Measurements from ENCODE around the gene DENND11. TPM values are rescaled to one million over a fixed set of nuclear protein-coding genes. Genes with fewer than 3 reads are reported as not detected.

DENND11 gene
- total and polyA plus RNA-seq, 10 donors: 7.6 to 68.4 (median 48.8) TPM

- WGBS, 5 donors: 67 to 81% (median 76%) methylated on average over 10 of the region's 10 CpGs
- H3K4me1 ChIP-seq: peaks cover 24 to 87% (median 58%) of the 10 kb centered on the region in 6 donors
- peak overlapping the region in 1 of 8 donors; percentile 44 for H3K27ac ChIP-seq
Measured at GRCh38 chr7:141697211-141697871, 4.6 kb downstream of the DENND11 start.

GRCh38 chr7:141696348-141696747 is 5.6 kb downstream of the DENND11 start:
- TF ChIP-seq POLR2A (IDR thresholded peaks at IDR 0.05) (no peak), POLR2AphosphoS5 (IDR thresholded peaks at IDR 0.05) (no peak)
- TF ChIP-seq, protein P1, sequence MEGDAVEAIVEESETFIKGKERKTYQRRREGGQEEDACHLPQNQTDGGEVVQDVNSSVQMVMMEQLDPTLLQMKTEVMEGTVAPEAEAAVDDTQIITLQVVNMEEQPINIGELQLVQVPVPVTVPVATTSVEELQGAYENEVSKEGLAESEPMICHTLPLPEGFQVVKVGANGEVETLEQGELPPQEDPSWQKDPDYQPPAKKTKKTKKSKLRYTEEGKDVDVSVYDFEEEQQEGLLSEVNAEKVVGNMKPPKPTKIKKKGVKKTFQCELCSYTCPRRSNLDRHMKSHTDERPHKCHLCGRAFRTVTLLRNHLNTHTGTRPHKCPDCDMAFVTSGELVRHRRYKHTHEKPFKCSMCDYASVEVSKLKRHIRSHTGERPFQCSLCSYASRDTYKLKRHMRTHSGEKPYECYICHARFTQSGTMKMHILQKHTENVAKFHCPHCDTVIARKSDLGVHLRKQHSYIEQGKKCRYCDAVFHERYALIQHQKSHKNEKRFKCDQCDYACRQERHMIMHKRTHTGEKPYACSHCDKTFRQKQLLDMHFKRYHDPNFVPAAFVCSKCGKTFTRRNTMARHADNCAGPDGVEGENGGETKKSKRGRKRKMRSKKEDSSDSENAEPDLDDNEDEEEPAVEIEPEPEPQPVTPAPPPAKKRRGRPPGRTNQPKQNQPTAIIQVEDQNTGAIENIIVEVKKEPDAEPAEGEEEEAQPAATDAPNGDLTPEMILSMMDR (IDR thresholded peaks at IDR 0.05 in 8 of 11, conservative IDR thresholded peaks at IDR 0.05 in 3 of 11): no peak
- intact Hi-C loops (cut with DNase I; ENCODE audit: low total_unique reads): no loop called here
- Histone ChIP-seq H3K4me1 (peaks cover 24 to 85% (median 56%) of the 10 kb centered on the region in 6 donors), H3K4me3 (no peak overlapping the region), H3K9me3 (no peaks in the 10 kb centered on the region), H3K27me3 (replicated peaks in 1 of 7) (no peaks in the 10 kb centered on the region), H3K36me3 (peaks cover 0 to 3% (median 0%) of the 10 kb centered on the region in 6 donors), H3K27ac (peak overlapping the region in 2 of 8 donors; percentile 20 to 44)
- no peak for DNase-seq
- 14 to 41% (median 20%) methylated on average over 2 of the region's 2 CpGs for WGBS, 5 donors

More at GRCh38 chr7:141697211-141697871, 4.6 kb downstream of the DENND11 start:
- no peaks in the 10 kb centered on the region for H3K9me3 ChIP-seq
- no peak overlapping the region for H3K4me3 ChIP-seq
- DNase-seq: no peak
- TF ChIP-seq POLR2AphosphoS5 (IDR thresholded peaks at IDR 0.05) (no peak), POLR2A (IDR thresholded peaks at IDR 0.05) (no peak)
- TF ChIP-seq, protein P1 (IDR thresholded peaks at IDR 0.05 in 8 of 11, conservative IDR thresholded peaks at IDR 0.05 in 3 of 11): no peak
- H3K27me3 ChIP-seq (replicated peaks in 1 of 7): no peaks in the 10 kb centered on the region
- intact Hi-C loops (cut with DNase I; ENCODE audit: low total_unique reads): no loop called here
- H3K36me3 ChIP-seq: peaks cover 0 to 3% (median 0%) of the 10 kb centered on the region in 6 donors

GRCh38 chr7:141695803-141696289 is 6.1 kb downstream of the DENND11 start:
- Histone ChIP-seq H3K27ac (peak overlapping the region in 3 of 8 donors; percentile 12 to 44 (median 20)), H3K4me1 (peaks cover 24 to 82% (median 54%) of the 10 kb centered on the region in 6 donors), H3K36me3 (peaks cover 0 to 3% (median 0%) of the 10 kb centered on the region in 6 donors), H3K4me3 (no peak overlapping the region), H3K9me3 (no peaks in the 10 kb centered on the region), H3K27me3 (replicated peaks in 1 of 7) (no peaks in the 10 kb centered on the region)
- intact Hi-C loops (cut with DNase I; ENCODE audit: low total_unique reads): no loop called here
- 71 to 80% (median 80%) methylated on average over 4 to 6 of the region's 6 CpGs for WGBS, 5 donors
- DNase-seq: no peak
- TF ChIP-seq, protein P1 (IDR thresholded peaks at IDR 0.05 in 8 of 11, conservative IDR thresholded peaks at IDR 0.05 in 3 of 11): no peak
- TF ChIP-seq POLR2A (IDR thresholded peaks at IDR 0.05) (no peak), POLR2AphosphoS5 (IDR thresholded peaks at IDR 0.05) (no peak)

- 90 to 95% (median 94%) methylated on average over 3 of the region's 3 CpGs for WGBS, 5 donors
- peaks cover 0 to 10% (median 0%) of the 10 kb centered on the region in 6 donors for H3K36me3 ChIP-seq
- H3K27me3 ChIP-seq (replicated peaks in 1 of 7): no peaks in the 10 kb centered on the region
- no peak overlapping the region for H3K4me3 ChIP-seq
- TF ChIP-seq, protein P1 (IDR thresholded peaks at IDR 0.05 in 8 of 11, conservative IDR thresholded peaks at IDR 0.05 in 3 of 11): no peak
- TF ChIP-seq POLR2A (IDR thresholded peaks at IDR 0.05): no peak
- no peak for TF ChIP-seq POLR2AphosphoS5 (IDR thresholded peaks at IDR 0.05)
- no peak overlapping the region for H3K27ac ChIP-seq
- no peak for DNase-seq
- H3K9me3 ChIP-seq: no peaks in the 10 kb centered on the region
- peaks cover 5 to 59% (median 29%) of the 10 kb centered on the region in 6 donors for H3K4me1 ChIP-seq
- intact Hi-C loops (cut with DNase I; ENCODE audit: low total_unique reads): no loop called here
Measured at GRCh38 chr7:141693082-141693481, 8.9 kb downstream of the DENND11 start.

Measured in spleen (tissue), 11 donors.